ENCODE data around the gene URB1. TPM values are rescaled to one million over a fixed set of nuclear protein-coding genes. Genes with fewer than 3 reads are reported as not detected.

URB1 gene
- total and polyA plus RNA-seq, 2 of the 8 experiments (the other 6 are each of a cell fraction or from before 2014, with no cell fraction given): 8.1 to 28.9 TPM

Small RNA genes lying within 50 kb of the gene (small RNA-seq; reads per million reads assigned to genes)
- gene SNORA80A (ENCODE audit: insufficient read depth): 0.86 reads per million

Other genes starting within 250 kb of the URB1 start
- 53.0 and 59.6 TPM in 2 replicates for gene MIS18A, start 114.0 kb downstream of the URB1 start, total RNA-seq (2021; fragmentation: NEBNext Ultra II Directional; extraction: Animal tissue kit (Norgen Biotek cat#: 25700))
- 28.6 and 28.9 TPM in 2 replicates for gene MIS18A, start 114.0 kb downstream of the URB1 start, polyA plus RNA-seq (2011; rRNA removed)
- not detected in 2 replicates for gene MRAP, start 94.2 kb downstream of the URB1 start, total RNA-seq (2021; fragmentation: NEBNext Ultra II Directional; extraction: Animal tissue kit (Norgen Biotek cat#: 25700))
- gene MRAP, start 94.2 kb downstream of the URB1 start, polyA plus RNA-seq (2011; rRNA removed): not detected in 2 replicates
- gene EVA1C, start 19.7 kb upstream of the URB1 start, total RNA-seq (2021; fragmentation: NEBNext Ultra II Directional; extraction: Animal tissue kit (Norgen Biotek cat#: 25700)): 3.6 and 4.3 TPM in 2 replicates
- 1.9 and 2.6 TPM in 2 replicates for gene EVA1C, start 19.7 kb upstream of the URB1 start, polyA plus RNA-seq (2011; rRNA removed)
- 0.71 and 0.99 TPM in 2 replicates for gene TCP10L, start 192.5 kb upstream of the URB1 start, total RNA-seq (2021; fragmentation: NEBNext Ultra II Directional; extraction: Animal tissue kit (Norgen Biotek cat#: 25700))
- 0.45 and 0.74 TPM in 2 replicates for gene TCP10L, start 192.5 kb upstream of the URB1 start, polyA plus RNA-seq (2011; rRNA removed)
- gene CFAP298, start 219.4 kb upstream of the URB1 start, total RNA-seq (2021; fragmentation: NEBNext Ultra II Directional; extraction: Animal tissue kit (Norgen Biotek cat#: 25700)): 68.1 and 69.6 TPM in 2 replicates
- gene CFAP298, start 219.4 kb upstream of the URB1 start, polyA plus RNA-seq (2011; rRNA removed): 43.0 and 47.8 TPM in 2 replicates